ENCODE measurements around the gene PFDN1.

- TF ChIP-seq CTCF (conservative IDR thresholded peaks at IDR 0.05) (no peak), EZH2 (IDR thresholded peaks at IDR 0.05; ENCODE audit: low read depth) (no peak)
These were observed 46.2 kb downstream of the PFDN1 start for GRCh38 chr5:140256726-140257125.
